IPS-18a (cell line): ENCODE data around the gene CTAGE4.
"Not testable (repeated sequence)": the region's sequence is repeated elsewhere in the genome, so short reads cannot be mapped to it uniquely, and the experiment has no call there.

Experiments
- H3K27ac ChIP-seq: one replicate; pipeline ENCODE4 v1.5.1; 2013; ENCODE audit warnings: low read length
- H3K27me3 ChIP-seq: one replicate; pipeline ENCODE4 v1.6.1; 2013; ENCODE audit warnings: mild to moderate bottlenecking, low read length; ENCODE audit not compliant: control insufficient read depth, insufficient read depth
- H3K36me3 ChIP-seq: one replicate; pipeline ENCODE4 v1.6.1; 2013; ENCODE audit warnings: low read depth, low read length; ENCODE audit not compliant: control insufficient read depth
- H3K4me1 ChIP-seq: one replicate; pipeline ENCODE4 v1.6.1; 2013; ENCODE audit warnings: low read depth, low read length; ENCODE audit not compliant: control insufficient read depth
- H3K4me3 ChIP-seq: one replicate; pipeline ENCODE4 v1.5.1; 2013; ENCODE audit warnings: low read length
- H3K9ac ChIP-seq: one replicate; pipeline ENCODE4 v1.6.1; 2013; ENCODE audit warnings: mild to moderate bottlenecking, low read length, moderate library complexity
- H3K9me3 ChIP-seq: one replicate; pipeline ENCODE4 v1.6.1; 2013; ENCODE audit warnings: low read depth, low read length; ENCODE audit not compliant: control insufficient read depth

CTAGE4 gene

DNA sequence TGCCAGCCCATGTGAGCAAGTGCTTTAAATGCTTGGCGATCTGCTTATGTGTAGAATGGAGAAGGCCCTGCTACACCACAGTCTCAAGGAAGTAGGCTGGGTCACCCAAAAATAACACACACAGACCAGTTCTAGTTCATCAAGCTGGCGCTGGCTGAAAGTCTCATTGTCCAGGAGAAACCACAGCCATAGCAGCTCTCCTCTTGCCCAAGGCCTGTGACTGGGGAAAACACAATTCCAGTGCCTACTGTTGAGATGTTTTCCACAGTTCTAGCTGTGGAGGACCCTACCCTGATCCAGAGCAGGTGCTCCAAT lies 4.1 kb upstream of the CTAGE4 start:
- H3K9me3 ChIP-seq, H3K27me3 ChIP-seq, H3K9ac ChIP-seq, H3K36me3 ChIP-seq, H3K4me1 ChIP-seq, H3K4me3 ChIP-seq, H3K27ac ChIP-seq: not testable (repeated sequence)

DNA sequence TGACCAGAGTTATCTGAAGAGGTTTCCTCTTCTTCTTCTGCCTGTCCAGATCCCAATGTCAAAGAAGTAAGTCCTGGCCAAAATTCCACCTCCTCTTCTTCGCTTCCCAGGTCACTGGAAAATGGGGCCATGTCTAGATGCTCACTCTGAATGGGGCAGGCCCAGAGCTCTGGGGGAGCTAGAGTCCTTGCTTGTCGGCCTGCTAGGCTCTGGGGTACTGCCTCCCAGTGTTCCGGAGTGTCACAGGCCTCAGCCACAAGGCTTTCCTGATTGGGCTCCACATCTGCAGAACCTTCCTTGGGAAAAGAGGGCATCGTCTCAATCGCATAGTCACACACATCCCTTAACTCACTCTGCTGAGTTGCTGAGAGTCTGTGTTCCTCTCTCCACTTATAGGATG lies 4.6 kb downstream of the CTAGE4 start:
- not testable (repeated sequence) for H3K27ac ChIP-seq, H3K4me1 ChIP-seq, H3K27me3 ChIP-seq, H3K9ac ChIP-seq, H3K36me3 ChIP-seq, H3K4me3 ChIP-seq, H3K9me3 ChIP-seq

- not testable (repeated sequence) for H3K27me3 ChIP-seq, H3K4me1 ChIP-seq, H3K9me3 ChIP-seq, H3K27ac ChIP-seq, H3K4me3 ChIP-seq, H3K9ac ChIP-seq, H3K36me3 ChIP-seq
Measured at GRCh38 chr7:144188578-144189171, 5.4 kb downstream of the CTAGE4 start.

- not testable (repeated sequence) for H3K4me1 ChIP-seq, H3K27ac ChIP-seq, H3K36me3 ChIP-seq, H3K9me3 ChIP-seq, H3K4me3 ChIP-seq, H3K27me3 ChIP-seq, H3K9ac ChIP-seq
Measured at GRCh38 chr7:144193782-144194181, 10.5 kb downstream of the CTAGE4 start.

DNA sequence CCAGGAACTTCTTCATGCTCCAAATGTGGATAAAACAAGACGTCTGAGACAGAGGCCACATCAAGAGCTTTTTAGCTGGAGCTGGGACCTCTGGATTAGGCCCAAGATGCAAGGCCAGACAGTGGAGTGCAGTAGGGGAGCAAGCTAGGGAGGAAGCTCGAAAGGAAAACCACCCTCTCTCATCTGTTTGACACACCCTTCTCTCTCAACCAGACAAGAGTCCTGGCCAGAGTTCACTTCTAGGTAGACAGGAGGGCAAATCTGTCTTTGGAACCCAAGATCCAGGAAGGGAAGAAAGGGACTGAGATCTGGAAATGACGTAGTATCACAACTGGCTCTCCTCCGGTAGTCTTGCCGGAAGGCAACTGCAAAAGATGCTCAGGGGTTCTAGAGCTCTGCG lies 11.2 kb downstream of the CTAGE4 start:
- not testable (repeated sequence) for H3K9me3 ChIP-seq, H3K27me3 ChIP-seq, H3K4me1 ChIP-seq, H3K4me3 ChIP-seq, H3K9ac ChIP-seq, H3K36me3 ChIP-seq, H3K27ac ChIP-seq

GRCh38 chr7:144195212-144195872 lies 12.1 kb downstream of the CTAGE4 start, which contains the start of gene ARHGEF35:
Gene ARHGEF35 (minus strand): TSS chr7:144195833. CDS start chr7:144188383, 7,450 bp downstream.
- not testable (repeated sequence) for H3K9ac ChIP-seq, H3K27me3 ChIP-seq, H3K27ac ChIP-seq, H3K36me3 ChIP-seq, H3K4me1 ChIP-seq, H3K4me3 ChIP-seq, H3K9me3 ChIP-seq

- H3K4me3 ChIP-seq, H3K27ac ChIP-seq, H3K36me3 ChIP-seq, H3K9ac ChIP-seq, H3K9me3 ChIP-seq, H3K27me3 ChIP-seq, H3K4me1 ChIP-seq: not testable (repeated sequence)
Measured at GRCh38 chr7:144198934-144199333, 15.7 kb downstream of the CTAGE4 start.

DNA sequence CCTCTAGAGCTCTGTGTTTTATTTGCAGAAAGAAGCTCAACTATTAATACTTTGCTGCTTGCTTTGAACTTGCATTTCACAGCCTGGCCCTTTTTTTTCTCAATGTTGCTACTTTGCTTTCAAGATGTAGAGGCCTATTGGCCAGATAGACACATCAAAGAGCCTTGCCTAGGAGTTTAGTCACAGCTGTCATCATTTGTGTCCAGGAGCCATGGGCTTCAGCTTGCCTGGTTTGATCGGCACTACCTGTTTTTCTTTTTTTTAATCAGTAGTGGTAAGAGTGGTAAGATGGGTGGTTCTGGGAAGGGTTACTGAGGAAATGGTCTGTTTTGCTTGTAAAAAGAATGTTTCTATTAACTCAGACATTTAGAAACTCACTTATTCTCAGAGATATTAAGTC lies 18.7 kb downstream of the CTAGE4 start:
- not testable (repeated sequence) for H3K4me3 ChIP-seq, H3K9ac ChIP-seq, H3K36me3 ChIP-seq, H3K9me3 ChIP-seq, H3K27ac ChIP-seq, H3K27me3 ChIP-seq, H3K4me1 ChIP-seq

DNA sequence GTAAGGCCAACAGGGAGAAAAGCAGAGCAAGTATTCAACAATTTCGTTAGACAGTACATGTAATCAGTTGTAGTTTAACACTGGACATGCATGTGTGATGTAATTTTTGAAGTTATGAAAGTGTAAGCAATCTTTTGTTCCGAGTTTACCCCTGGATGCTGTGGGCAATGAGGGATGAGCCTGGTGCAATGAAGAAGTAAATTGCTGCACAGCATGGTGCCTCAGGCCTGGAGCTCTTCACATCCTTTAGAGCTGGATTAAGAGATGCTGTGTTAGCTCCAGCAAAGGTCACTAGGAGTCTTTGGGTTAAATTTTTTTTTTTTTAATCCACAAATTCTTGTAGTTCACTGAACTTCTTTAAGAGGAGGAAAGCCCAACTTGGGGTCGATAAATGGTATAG lies 19.8 kb downstream of the CTAGE4 start:
- not testable (repeated sequence) for H3K9ac ChIP-seq, H3K9me3 ChIP-seq, H3K4me1 ChIP-seq, H3K36me3 ChIP-seq, H3K27me3 ChIP-seq, H3K4me3 ChIP-seq, H3K27ac ChIP-seq

GRCh38 chr7:144205306-144205705 lies 22.0 kb downstream of the CTAGE4 start:
- H3K4me3 ChIP-seq, H3K36me3 ChIP-seq, H3K4me1 ChIP-seq, H3K9me3 ChIP-seq, H3K27me3 ChIP-seq, H3K27ac ChIP-seq, H3K9ac ChIP-seq: not testable (repeated sequence)

- H3K9ac ChIP-seq, H3K36me3 ChIP-seq, H3K4me1 ChIP-seq, H3K27me3 ChIP-seq, H3K4me3 ChIP-seq, H3K9me3 ChIP-seq, H3K27ac ChIP-seq: not testable (repeated sequence)
Measured at GRCh38 chr7:144217200-144217599, 33.9 kb downstream of the CTAGE4 start.

- H3K9me3 ChIP-seq, H3K27ac ChIP-seq, H3K9ac ChIP-seq, H3K4me3 ChIP-seq, H3K36me3 ChIP-seq, H3K4me1 ChIP-seq, H3K27me3 ChIP-seq: not testable (repeated sequence)
Measured at GRCh38 chr7:144218581-144218980, 35.3 kb downstream of the CTAGE4 start.
